Middle frontal gyrus (tissue), 1 donor: Measurements from ENCODE around the gene AUTS2.
"Not testable (repeated sequence)": the region's sequence is repeated elsewhere in the genome, so short reads cannot be mapped to it uniquely, and the experiment has no call there.

Experiments
- DNase-seq: peaks from one replicate; pipeline ENCODE4 v3.0.0-alpha.2; 2015; ENCODE audit warnings: low spot score; ENCODE audit errors: extremely low spot score

The AUTS2 gene

GRCh38 chr7:70230761-70231160, 632.5 kb downstream of the AUTS2 start:
- no peak for DNase-seq

GRCh38 chr7:70233776-70234175, 635.5 kb downstream of the AUTS2 start:
- DNase-seq, result no peak

- DNase-seq, result no peak
Measured at GRCh38 chr7:70237256-70237655, 639.0 kb downstream of the AUTS2 start.

GRCh38 chr7:70237831-70238575, 639.7 kb downstream of the AUTS2 start:
- no peak for DNase-seq

GRCh38 chr7:70239918-70240317, 641.6 kb downstream of the AUTS2 start:
- no peak for DNase-seq

- no peak for DNase-seq
Measured at GRCh38 chr7:70240873-70241272, 642.6 kb downstream of the AUTS2 start.

GRCh38 chr7:70241536-70242175, 643.4 kb downstream of the AUTS2 start:
- no peak for DNase-seq

GRCh38 chr7:70242826-70243225, 644.6 kb downstream of the AUTS2 start:
- no peak for DNase-seq

GRCh38 chr7:70243443-70243842, 645.2 kb downstream of the AUTS2 start:
- DNase-seq, result no peak

GRCh38 chr7:70257921-70258320, 659.6 kb downstream of the AUTS2 start:
- DNase-seq, result no peak

- DNase-seq, result no peak
Measured at GRCh38 chr7:70259502-70259901, 661.2 kb downstream of the AUTS2 start.

GRCh38 chr7:70263471-70264255, 665.4 kb downstream of the AUTS2 start:
- DNase-seq, result no peak

GRCh38 chr7:70266186-70266585, 667.9 kb downstream of the AUTS2 start:
- DNase-seq, result no peak

GRCh38 chr7:70267381-70268120, 669.3 kb downstream of the AUTS2 start:
- no peak for DNase-seq

GRCh38 chr7:70268179-70268578, 669.9 kb downstream of the AUTS2 start:
- DNase-seq, result no peak

GRCh38 chr7:70270149-70270548, 671.9 kb downstream of the AUTS2 start:
- no peak for DNase-seq

- no peak for DNase-seq
Measured at GRCh38 chr7:70271617-70272081, 673.4 kb downstream of the AUTS2 start.

- not testable (repeated sequence) for DNase-seq
Measured at GRCh38 chr7:70275570-70275969, 677.3 kb downstream of the AUTS2 start.

GRCh38 chr7:70285187-70285586, 686.9 kb downstream of the AUTS2 start:
- no peak for DNase-seq

GRCh38 chr7:70285854-70286253, 687.6 kb downstream of the AUTS2 start:
- DNase-seq, result no peak

- DNase-seq, result no peak
Measured at GRCh38 chr7:70288781-70289456, 690.6 kb downstream of the AUTS2 start.
